ENCODE data around the gene CMKLR1. TPM values are rescaled to one million over a fixed set of nuclear protein-coding genes. Genes with fewer than 3 reads are reported as not detected.

Gene CMKLR1, protein sequence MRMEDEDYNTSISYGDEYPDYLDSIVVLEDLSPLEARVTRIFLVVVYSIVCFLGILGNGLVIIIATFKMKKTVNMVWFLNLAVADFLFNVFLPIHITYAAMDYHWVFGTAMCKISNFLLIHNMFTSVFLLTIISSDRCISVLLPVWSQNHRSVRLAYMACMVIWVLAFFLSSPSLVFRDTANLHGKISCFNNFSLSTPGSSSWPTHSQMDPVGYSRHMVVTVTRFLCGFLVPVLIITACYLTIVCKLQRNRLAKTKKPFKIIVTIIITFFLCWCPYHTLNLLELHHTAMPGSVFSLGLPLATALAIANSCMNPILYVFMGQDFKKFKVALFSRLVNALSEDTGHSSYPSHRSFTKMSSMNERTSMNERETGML
- total RNA-seq (not detected in 2 replicates), polyA plus RNA-seq (0.06 TPM in 1 of 2 replicates, not detected in the other)

- H3K4me1 ChIP-seq (ENCODE audit: low read depth), result no peaks in the 10 kb centered on the region
- H3K27ac ChIP-seq, result no peak within 1 kb of the TSS
- peak in 1 of 2 donors; percentile 13 for DNase-seq (ENCODE audit: low read depth in 1 of 2, low spot score in 1 of 2)
- no peaks in the 10 kb centered on the region for H3K9me3 ChIP-seq (ENCODE audit: low read depth)
- H3K27me3 ChIP-seq, result no peaks in the 10 kb centered on the region
- no peaks in the 10 kb centered on the region for H3K36me3 ChIP-seq
- no peak for TF ChIP-seq CTCF (IDR thresholded peaks at IDR 0.05; ENCODE audit: low read depth, low read length)
- H3K4me3 ChIP-seq, result no peak within 1 kb of the TSS
Observed at GRCh38 chr12:108338915-108339657, at the start of gene CMKLR1. Gene CMKLR1, minus strand, starts transcription at chr12:108339311. Its CDS starts 45,720 bp downstream, at chr12:108293591.

DNA sequence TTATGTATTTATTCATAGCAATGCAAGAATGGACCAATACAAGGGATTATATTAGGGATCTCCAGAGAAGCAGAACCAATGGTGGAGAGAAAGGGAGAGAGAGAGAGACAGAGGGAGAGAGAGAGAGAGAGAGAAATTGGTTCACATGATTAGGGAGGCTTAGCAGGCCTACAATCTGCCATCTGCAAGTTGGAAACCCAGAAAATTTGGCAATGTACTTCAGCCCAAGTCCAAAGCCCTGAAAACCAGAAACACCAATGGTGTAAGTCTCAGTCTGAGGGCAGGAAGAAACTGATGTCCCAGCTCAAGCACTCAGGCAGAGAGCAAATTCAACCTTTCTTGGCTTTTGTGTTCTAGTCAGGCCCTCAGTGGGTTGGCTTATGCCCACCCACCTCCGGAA is 48.7 kb upstream of the CMKLR1 start:
- Histone ChIP-seq H3K27me3 (no peaks in the 10 kb centered on the region), H3K36me3 (no peaks in the 10 kb centered on the region), H3K27ac (no peak overlapping the region), H3K4me1 (ENCODE audit: low read depth) (no peaks in the 10 kb centered on the region), H3K4me3 (no peak overlapping the region), H3K9me3 (ENCODE audit: low read depth) (no peaks in the 10 kb centered on the region)
- no peak for TF ChIP-seq CTCF (IDR thresholded peaks at IDR 0.05; ENCODE audit: low read depth, low read length)
- no peak for DNase-seq (ENCODE audit: low read depth in 1 of 2, low spot score in 1 of 2)

GRCh38 chr12:108386709-108387360 is 47.7 kb upstream of the CMKLR1 start:
- no peak overlapping the region for H3K4me3 ChIP-seq
- H3K27ac ChIP-seq, result no peak overlapping the region
- no peaks in the 10 kb centered on the region for H3K27me3 ChIP-seq
- no peak for TF ChIP-seq CTCF (IDR thresholded peaks at IDR 0.05; ENCODE audit: low read depth, low read length)
- no peak for DNase-seq (ENCODE audit: low read depth in 1 of 2, low spot score in 1 of 2)
- no peaks in the 10 kb centered on the region for H3K9me3 ChIP-seq (ENCODE audit: low read depth)
- no peaks in the 10 kb centered on the region for H3K36me3 ChIP-seq
- H3K4me1 ChIP-seq (ENCODE audit: low read depth), result no peaks in the 10 kb centered on the region

DNA sequence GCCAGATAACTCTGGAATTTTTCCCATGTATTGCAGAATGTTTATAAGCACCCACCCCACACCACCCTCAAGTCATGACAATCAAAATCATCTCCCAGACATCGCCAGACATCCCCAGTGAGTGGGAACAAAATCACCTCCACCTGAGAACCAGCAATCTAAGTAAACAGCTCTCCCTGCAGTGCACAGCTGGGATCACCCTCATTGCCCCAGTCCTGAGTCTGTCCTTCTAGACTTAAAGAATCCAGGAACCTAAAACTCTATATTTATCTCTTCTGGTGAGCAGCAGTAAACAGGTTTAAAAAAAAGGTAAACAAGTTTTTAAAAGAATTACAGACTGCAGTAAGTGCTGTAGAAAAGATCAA is 43.3 kb upstream of the CMKLR1 start:
- H3K27ac ChIP-seq, result no peak overlapping the region
- no peak overlapping the region for H3K4me3 ChIP-seq
- H3K36me3 ChIP-seq, result no peaks in the 10 kb centered on the region
- TF ChIP-seq CTCF (IDR thresholded peaks at IDR 0.05; ENCODE audit: low read depth, low read length), result no peak
- H3K4me1 ChIP-seq (ENCODE audit: low read depth), result no peaks in the 10 kb centered on the region
- no peaks in the 10 kb centered on the region for H3K9me3 ChIP-seq (ENCODE audit: low read depth)
- DNase-seq (ENCODE audit: low read depth in 1 of 2, low spot score in 1 of 2), result no peak
- H3K27me3 ChIP-seq, result no peaks in the 10 kb centered on the region

DNA sequence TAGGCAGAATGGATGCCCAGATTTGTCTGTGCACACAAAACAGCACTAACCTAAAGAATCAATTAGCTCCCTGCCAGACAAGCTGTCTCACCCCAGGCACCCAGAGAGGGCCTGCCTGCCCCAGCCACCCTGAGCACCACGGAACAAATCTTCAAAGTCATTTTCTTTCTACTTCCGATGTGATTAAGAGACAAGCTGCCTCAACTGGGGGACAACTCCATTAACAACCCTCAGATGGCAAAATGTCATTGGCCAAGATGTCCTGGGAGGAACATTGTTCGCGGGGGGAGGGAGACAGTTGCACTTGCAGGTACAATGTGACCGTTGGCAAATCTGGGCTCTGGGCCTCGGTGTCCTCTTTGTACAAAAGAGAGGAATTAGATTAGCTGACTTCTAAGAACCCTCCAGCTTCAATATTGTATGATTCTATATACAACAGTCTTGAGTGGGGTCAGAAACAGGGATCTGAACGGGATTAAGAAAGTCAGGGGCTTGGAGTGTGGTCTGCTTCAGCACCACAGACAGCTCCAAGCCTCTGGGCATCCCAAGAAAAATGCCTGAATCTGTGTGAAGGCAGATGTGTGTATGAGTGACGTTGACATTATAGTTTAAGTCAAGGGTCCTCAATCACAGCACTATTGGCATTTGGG is 42.8 kb upstream of the CMKLR1 start:
- Histone ChIP-seq H3K36me3 (no peaks in the 10 kb centered on the region), H3K4me3 (no peak overlapping the region), H3K27me3 (no peaks in the 10 kb centered on the region), H3K4me1 (ENCODE audit: low read depth) (no peaks in the 10 kb centered on the region), H3K27ac (no peak overlapping the region), H3K9me3 (ENCODE audit: low read depth) (no peaks in the 10 kb centered on the region)
- peak; percentile 42 to 80 for DNase-seq (ENCODE audit: low read depth in 1 of 2, low spot score in 1 of 2)
- no peak for TF ChIP-seq CTCF (IDR thresholded peaks at IDR 0.05; ENCODE audit: low read depth, low read length)
